ENCODE measurements around the gene CRELD2.

DNA sequence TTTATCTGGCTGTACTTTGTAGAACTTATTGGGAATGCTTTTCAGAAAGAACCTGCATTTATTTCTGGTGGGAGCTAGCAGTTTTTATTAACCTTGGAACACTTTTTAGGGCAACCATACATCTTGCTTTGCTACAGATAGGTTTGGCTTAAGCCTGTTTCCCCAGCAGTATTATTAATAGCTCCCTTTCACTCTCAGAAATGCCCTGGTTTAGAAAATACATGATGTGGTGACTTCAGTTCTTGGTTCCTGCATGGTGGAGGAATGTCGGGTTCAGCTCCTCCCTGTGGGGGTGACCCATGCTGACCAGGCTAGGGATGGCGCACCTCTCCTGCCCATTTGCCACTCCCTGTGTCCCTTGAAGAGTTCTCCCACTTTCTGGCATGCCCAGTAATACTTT is 36.6 kb upstream of the CRELD2 start:
- TF ChIP-seq, protein P1, sequence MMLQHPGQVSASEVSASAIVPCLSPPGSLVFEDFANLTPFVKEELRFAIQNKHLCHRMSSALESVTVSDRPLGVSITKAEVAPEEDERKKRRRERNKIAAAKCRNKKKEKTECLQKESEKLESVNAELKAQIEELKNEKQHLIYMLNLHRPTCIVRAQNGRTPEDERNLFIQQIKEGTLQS (IDR thresholded peaks at IDR 0.05; ENCODE audit: insufficient read depth, low read depth, low read length), result no peak
- TF ChIP-seq, protein P2, sequence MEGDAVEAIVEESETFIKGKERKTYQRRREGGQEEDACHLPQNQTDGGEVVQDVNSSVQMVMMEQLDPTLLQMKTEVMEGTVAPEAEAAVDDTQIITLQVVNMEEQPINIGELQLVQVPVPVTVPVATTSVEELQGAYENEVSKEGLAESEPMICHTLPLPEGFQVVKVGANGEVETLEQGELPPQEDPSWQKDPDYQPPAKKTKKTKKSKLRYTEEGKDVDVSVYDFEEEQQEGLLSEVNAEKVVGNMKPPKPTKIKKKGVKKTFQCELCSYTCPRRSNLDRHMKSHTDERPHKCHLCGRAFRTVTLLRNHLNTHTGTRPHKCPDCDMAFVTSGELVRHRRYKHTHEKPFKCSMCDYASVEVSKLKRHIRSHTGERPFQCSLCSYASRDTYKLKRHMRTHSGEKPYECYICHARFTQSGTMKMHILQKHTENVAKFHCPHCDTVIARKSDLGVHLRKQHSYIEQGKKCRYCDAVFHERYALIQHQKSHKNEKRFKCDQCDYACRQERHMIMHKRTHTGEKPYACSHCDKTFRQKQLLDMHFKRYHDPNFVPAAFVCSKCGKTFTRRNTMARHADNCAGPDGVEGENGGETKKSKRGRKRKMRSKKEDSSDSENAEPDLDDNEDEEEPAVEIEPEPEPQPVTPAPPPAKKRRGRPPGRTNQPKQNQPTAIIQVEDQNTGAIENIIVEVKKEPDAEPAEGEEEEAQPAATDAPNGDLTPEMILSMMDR (IDR thresholded peaks at IDR 0.05; ENCODE audit: control extremely low read depth in 1 of 3, insufficient read depth in 1 of 3, low read depth in 1 of 3, low read length in 3 of 3), result no peak
- TF ChIP-seq EZH2 (IDR thresholded peaks at IDR 0.05; ENCODE audit: low read depth, low read length, severe bottlenecking) (no peak), SAP30 (IDR thresholded peaks at IDR 0.05; ENCODE audit: insufficient read depth, insufficient replicate concordance, low read length) (no peak), JUN (IDR thresholded peaks at IDR 0.05; ENCODE audit: low read depth, low read length) (no peak), POLR2AphosphoS5 (IDR thresholded peaks at IDR 0.05; ENCODE audit: low read depth, low read length) (no peak), CBX5 (IDR thresholded peaks at IDR 0.05; ENCODE audit: low read depth, low read length) (no peak), EP300 (IDR thresholded peaks at IDR 0.05; ENCODE audit: borderline replicate concordance in 1 of 2, low read depth in 2 of 2, low read length in 2 of 2) (no peak), SUZ12 (IDR thresholded peaks at IDR 0.05; ENCODE audit: low read length) (no peak), POLR2A (IDR thresholded peaks at IDR 0.05; ENCODE audit: control extremely low read depth in 1 of 2, low read depth in 2 of 2, low read length in 2 of 2) (no peak), JUND (IDR thresholded peaks at IDR 0.05; ENCODE audit: low read length) (no peak), YY1 (IDR thresholded peaks at IDR 0.05; ENCODE audit: low read depth, low read length) (no peak)
- TF ChIP-seq, protein P3, sequence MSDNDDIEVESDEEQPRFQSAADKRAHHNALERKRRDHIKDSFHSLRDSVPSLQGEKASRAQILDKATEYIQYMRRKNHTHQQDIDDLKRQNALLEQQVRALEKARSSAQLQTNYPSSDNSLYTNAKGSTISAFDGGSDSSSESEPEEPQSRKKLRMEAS (IDR thresholded peaks at IDR 0.05), result no peak
- TF ChIP-seq, protein P4, sequence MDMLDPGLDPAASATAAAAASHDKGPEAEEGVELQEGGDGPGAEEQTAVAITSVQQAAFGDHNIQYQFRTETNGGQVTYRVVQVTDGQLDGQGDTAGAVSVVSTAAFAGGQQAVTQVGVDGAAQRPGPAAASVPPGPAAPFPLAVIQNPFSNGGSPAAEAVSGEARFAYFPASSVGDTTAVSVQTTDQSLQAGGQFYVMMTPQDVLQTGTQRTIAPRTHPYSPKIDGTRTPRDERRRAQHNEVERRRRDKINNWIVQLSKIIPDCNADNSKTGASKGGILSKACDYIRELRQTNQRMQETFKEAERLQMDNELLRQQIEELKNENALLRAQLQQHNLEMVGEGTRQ (IDR thresholded peaks at IDR 0.05; ENCODE audit: low read length), result no peak
